NCI-H226 (cell line): ENCODE measurements around the gene HSD3B7.
"Not testable (repeated sequence)": the region's sequence is repeated elsewhere in the genome, so short reads cannot be mapped to it uniquely, and the experiment has no call there.

Experiments used
- DNase-seq: peaks from one replicate; pipeline ENCODE4 v3.0.0-alpha.2; 2015

HSD3B7 gene

DNA sequence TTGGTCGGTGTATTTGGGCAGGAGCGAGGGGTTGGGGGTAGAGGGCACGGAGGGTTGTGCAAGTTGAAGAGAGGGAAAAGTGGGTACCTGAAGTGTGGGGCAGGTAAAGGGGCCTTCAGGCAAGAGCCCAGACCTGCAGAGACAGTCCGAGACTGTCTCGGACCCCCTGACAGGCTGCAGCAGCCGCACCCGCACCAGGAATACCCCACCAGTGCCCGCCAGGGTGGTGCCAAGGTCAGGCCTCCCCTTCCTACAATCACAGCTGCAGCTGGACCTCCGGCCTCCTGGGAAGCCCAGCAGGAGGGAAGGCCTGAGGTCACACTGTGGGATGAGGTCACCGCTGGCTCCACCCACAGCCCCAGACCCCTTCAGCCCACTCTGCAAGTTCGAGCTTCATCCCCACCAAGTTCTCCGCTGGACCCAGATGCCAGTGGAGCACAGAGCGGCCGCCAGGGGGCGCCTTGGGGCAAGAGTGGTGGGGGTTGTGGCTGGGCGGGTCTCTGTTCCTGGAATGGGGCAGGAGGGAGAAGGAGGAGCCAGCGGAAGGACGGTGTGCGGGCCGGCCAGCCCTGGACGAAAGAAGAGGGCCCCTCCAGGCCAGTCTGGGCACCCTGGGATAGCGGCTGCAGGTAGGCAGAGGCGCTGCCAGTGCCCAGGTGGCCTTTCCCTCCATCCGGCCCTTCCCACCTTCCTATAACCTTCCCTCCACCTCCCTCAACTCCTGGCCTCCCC is at the start of gene HSD3B7:
Gene HSD3B7, plus strand, starts transcription at position 539 of the 732 bp plus-strand sequence. CDS start 452 bp downstream, outside the sequence.
- peak; percentile 68 for DNase-seq

DNA sequence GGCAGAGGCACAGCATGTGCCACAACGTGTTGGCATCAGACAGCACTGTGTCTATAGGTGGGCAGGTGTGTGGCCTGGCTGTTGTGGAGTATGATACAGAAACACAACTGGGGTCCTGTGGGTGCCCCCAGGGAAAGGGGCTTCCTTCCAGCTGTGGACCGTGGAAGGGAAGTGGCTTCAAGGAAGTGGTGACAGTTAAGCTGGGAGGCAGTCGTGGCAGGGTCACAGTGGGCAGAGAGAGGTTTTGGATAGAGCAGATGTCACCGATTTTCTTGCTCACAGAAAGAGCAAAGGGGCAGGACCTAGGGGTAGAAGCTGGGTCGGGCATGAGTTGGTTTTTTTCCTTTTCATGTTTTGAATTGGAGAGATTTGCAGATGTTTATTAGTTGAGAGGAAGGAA is 47.3 kb upstream of the HSD3B7 start:
- no peak for DNase-seq

DNA sequence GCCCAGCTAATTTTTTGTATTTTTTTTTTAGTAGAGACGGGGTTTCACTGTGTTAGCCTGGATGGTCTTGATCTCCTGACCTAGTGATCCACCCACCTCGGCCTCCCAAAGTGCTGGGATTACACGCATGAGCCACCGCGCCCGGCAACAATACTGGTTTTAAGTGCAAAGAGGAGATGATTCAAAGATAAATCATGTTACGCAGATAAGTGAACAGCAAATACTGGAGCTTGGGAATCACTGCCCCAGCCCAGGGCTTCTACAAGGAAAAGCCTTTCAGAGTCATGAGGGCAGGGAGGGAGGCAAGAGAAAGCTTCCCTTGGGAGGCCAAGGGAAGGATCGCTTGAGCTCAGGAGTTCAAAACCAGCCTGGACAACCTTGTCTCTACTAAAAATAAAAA is 45.4 kb upstream of the HSD3B7 start:
- DNase-seq: not testable (repeated sequence)

DNA sequence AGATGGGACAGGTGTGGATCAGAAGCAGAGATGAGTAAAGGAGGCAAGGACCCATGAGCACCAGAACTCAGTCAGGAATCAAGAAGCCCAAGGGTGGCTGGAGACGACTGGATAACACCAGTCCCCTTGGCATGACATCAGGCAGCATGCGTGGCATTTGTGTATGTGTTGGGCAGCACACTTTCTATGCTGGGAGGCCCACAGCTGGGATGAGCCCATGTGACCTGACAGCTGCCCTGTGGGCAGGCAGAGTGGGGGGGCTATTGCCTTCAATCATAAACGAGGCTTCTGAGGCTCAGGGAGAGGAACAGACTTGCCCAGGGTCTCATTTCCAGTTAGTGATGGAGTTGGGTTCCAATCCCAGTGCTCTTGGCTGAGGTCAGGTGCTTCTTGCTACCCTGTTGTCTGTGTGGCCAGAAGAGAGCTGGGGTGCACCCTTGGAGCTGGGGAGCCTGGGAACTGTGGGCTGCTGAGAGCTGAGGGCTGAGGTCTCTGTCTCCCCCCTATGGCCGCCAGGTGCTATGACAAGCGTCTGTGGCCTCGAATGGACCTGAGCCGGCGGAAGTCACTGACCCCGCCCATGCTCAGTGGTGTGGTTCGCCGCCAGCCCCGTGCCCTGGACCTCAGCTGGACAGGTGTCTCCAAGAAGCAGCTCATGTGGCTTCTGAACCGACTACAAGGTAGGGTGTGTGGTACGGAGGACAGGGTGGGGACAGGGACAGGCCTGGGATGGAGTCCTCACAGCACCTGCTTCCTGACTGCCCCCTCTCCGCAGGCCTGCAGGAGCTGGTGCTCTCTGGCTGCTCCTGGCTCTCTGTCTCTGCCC is 43.2 kb upstream of the HSD3B7 start:
- DNase-seq: peak; percentile 50

DNA sequence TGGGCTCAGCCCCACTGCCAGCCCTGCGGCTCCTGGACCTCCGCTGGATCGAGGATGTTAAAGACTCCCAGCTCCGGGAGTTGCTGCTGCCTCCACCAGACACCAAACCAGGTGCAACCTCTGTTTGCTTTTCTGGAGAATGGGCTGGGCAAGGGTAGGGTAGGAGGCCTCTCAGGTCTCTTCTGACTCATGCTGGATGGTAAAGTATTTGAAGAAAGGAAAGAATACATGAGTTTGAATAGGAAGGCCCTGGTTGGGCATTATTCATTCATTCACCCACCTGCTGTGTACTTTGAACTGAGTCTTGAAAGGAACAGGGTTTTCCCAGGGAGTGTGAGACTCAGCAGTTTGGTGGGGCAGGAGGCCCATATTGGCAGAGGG is 42.6 kb upstream of the HSD3B7 start:
- DNase-seq: no peak

DNA sequence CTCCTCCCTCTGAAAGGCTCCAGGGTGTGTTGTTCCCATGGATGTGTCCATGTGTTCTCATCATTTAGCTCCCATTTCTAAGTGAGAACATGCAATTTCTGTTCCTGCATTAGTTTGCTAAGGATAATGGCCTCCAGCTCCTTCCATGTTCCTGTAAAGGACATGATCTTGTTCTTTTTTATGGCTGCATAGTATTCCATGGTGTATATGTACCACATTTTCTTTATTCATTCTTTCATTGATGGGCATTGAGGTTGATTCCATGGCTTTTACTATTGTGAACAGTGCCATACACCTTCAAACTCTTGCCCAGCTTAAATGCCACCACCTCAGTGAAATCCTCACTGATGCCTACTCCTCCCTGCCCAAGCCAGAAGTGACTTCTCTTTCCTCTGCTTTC is 40.7 kb upstream of the HSD3B7 start:
- no peak for DNase-seq

DNA sequence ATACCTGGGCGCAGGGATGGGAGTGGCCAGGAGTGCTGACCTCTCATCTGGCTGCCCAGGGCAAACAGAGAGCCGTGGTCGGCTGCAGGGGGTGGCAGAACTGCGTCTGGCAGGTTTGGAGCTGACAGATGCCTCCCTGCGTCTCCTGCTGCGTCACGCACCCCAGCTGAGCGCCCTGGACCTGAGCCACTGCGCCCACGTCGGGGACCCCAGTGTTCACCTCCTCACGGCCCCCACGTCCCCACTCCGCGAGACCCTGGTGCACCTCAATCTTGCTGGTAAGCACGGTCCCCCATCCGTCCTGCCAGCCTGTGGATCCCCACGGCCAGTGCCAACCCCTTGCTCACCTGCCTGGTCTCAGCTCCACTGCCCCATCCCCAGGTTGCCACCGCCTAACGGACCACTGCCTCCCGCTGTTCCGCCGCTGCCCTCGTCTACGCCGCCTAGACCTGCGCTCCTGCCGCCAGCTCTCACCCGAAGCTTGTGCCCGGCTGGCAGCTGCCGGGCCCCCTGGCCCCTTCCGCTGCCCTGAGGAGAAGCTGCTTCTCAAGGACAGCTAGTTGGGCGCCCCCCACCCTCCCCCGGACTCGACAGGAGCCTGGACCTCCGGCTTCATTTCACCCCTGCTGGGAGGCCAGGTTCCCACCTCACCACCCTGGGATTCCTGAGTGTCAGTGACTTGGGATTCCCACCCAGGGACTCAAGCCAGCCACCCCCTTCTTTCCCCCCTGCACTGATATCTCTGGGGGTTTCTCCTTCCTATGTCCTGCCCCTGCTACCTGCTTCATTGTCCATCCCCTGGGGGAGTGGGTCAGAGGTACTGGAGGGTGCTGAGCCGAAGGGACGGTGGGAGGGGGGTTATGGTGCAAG is 38.1 kb upstream of the HSD3B7 start:
- no peak for DNase-seq

DNA sequence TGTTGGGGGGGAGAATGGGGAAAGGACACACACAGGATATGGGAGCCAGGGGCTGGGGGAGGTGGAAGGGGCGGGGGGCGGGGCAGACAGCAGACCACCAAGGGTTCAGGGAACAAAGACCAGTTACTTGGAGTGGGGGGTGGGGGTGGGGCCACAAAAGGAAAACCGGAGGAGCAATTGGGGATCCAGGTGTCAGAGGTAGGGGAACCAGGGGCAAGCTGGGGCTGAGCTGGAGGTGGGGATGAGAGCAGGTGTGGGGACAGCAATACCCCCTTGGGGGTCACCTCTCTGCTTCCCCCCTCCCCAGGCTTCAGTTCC is 37.5 kb upstream of the HSD3B7 start:
- no peak for DNase-seq

DNA sequence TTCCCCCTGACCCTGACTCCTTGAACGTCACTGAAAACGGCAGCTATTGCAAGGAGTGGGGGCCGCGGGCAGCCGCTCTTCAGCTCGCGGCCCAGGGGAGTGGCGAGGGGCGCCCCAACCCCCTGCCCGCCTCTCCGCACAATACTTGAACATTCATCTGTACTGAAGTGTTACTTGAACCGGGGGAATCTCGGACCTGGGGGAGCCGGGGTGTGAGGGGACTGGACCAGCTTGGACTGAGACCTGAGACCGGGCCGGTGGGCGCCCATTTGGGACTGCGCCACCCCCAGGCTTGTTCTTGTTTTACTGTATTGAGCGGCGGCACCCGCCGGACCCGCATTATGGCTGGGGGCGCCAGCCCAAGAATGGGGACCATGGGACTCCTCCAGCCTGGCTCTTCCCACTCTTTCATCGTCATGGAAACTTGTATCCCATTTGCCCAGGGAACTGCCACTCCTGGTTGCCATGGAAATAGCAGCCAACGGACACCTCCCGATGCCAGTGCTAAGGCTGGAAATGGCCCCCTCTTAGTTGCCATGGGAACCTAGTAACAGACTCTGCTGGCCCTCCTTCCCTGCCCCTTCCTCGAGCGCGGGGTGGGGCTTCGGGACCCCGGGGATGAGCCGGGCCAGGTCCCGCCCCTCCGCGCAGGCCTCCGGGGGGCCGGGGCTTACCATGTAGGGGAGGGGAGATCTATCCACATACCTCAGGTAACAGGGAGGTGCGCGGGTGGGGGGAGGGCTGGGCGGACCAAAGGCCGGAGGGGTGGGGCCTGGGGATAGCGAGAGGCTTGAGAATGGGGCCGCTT is 36.9 kb upstream of the HSD3B7 start:
- DNase-seq: peak; percentile 97

DNA sequence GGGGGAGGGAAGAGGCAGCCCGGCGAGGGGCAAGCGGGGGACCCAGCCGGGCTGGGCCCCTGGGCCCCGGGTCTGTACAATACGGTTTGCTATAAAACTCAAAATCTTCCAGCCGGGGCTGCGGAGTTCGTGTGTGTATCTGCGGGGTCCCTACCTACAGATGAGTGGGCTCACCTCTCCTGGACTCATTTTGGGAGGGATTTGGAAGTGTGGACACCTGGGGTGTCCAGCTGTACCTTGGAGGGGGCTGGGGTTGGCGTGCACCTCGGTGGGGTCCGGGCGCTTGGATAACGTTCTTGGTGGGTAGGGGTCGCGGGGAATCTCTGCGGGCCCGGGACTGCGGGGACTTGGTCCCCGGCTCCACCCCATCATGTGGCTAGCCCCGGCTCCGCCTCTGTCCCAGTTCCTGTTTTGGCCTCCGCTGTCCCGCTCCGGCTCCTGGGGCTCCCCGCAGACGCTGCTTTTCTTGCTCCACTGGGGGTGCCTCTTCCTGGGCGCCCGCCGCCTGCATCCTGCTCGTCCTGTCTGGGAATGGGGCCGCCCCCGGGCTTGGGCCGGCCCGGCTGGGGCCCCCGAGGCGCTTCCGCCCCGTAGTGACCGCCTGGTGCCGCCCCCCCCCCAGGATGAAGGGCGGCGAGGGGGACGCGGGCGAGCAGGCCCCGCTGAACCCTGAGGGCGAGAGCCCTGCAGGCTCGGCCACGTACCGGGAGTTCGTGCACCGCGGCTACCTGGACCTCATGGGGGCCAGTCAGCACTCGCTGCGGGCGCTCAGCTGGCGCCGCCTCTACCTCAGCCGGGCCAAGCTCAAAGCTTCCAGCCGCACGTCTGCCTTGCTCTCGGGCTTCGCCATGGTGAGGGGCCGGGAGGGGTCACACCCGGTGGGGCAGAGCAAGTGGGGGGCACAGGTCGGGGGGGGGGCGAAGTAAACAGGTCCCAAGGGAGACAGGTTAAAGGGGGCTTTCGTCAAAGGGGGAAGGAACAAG is 36.0 kb upstream of the HSD3B7 start, which contains the start of gene ORAI3:
Gene ORAI3, plus strand, starts transcription at position 402 of the 983 bp plus-strand sequence. Its CDS starts 222 bp downstream, at position 624.
- peak; percentile 77 for DNase-seq

DNA sequence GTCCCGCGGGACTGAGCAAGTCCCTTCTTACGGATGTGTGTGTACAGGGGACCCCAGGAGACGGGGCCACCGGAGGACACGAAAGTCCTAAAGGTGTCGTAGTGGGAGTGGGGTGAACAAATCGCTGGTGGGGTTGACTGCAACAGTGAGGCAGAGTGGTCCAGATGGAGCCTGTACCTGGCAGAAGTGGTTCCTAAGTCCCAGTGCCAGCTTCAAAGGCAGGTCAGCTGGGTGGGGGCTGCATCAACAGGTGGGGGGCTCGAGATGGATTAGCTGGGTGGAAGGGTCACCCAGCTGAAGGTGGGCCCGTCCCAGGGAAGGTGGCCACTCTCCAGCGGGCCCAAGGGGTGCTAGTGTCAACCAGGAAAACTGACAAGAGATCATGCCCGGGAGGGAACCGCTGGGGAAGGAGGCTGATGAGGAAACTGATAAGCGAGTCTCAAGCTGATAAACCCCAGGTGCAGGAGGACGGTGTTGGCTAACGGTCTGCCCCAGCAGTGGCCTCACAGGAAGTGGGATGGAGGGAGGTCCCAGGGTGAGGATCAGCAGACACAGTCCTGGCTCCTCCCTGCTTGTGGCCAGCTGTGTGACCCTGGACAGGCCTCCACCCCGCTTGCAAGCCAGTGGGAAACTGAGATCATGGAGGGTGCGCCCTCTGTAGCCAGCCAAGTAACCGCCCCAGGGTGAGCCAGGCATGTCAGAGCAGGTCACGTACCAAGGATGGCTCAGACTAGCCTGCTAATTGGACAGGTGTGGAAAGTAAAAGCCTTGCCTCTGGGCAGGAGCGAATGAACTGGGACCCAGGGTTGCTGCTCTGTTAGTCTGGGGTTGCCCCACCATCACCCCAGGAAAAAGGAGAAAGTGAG is 35.1 kb upstream of the HSD3B7 start:
- peak; percentile 90 for DNase-seq

DNA sequence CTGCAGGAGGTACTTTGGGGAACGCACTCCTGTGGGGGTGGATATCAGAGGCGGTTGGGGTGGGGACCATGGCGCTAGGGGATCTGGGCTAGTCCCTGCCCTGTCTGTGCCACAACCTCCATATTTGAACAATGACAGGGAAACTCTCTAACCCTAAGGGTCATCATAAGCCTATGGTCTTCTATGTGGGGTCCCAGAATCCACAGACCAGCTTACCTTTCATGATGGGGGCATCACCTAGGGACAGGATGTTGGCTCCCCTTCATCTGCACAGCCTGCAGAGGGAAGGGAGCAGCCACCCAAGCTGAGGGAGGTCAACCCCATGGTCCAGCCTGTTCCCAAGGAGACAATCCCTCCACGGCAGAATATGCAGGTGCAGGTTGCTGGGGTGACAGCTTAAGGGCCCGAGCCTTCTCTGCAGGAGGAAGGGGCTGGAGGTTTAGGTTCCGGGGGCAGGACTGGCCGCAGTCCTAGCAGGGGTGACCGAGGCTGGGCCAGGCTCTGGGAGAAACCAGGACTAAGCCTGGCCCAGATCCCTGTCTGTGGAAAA is 34.4 kb upstream of the HSD3B7 start:
- no peak for DNase-seq

DNA sequence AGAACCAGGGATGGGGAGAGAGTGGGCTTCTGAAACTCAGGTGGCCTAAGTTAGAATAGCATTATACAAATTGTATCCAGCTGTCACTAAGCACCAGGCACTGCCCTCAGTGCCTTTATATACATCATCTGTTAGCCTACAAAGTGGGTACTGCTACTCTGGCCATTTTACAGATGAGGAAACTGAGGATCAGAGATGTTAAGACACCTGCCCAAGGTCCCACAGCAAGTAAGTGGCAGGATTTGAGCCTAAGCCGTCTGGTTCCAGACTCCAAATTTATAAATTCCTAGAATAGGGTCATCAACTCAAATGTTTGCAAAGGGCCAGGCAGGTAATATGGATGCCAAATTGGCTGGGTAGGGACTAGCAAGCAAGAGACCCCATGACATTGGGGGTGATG is 33.8 kb upstream of the HSD3B7 start:
- no peak for DNase-seq

DNA sequence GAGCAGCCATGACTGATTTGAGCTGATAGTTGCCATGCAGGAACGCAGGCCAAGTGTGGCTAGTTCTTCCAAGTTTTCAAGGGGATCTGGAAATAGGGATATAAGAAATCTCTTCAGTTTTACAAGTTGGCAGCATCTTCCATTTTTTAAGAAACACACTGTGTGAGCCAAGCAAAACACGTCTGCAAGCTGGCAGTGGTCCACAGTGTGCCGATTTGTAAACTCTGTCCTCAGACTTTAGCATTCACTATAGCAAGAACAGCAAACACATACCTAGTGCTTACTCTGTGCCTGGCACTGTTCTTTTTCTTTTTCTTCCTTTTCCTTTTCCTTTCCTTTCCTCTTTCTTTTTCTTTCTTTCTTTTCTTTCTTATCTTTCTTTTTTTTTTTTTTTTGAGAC is 33.3 kb upstream of the HSD3B7 start:
- DNase-seq: no peak

DNA sequence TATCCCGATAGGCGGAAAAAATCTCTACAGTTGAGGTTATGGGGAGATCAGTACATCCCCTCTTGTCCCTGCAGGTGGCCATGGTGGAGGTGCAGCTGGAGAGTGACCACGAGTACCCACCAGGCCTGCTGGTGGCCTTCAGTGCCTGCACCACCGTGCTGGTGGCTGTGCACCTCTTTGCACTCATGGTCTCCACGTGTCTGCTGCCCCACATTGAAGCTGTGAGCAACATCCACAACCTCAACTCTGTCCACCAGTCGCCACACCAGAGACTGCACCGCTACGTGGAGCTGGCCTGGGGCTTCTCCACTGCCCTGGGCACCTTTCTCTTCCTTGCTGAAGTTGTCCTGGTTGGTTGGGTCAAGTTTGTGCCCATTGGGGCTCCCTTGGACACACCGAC is 31.9 kb upstream of the HSD3B7 start:
- DNase-seq: no peak

DNA sequence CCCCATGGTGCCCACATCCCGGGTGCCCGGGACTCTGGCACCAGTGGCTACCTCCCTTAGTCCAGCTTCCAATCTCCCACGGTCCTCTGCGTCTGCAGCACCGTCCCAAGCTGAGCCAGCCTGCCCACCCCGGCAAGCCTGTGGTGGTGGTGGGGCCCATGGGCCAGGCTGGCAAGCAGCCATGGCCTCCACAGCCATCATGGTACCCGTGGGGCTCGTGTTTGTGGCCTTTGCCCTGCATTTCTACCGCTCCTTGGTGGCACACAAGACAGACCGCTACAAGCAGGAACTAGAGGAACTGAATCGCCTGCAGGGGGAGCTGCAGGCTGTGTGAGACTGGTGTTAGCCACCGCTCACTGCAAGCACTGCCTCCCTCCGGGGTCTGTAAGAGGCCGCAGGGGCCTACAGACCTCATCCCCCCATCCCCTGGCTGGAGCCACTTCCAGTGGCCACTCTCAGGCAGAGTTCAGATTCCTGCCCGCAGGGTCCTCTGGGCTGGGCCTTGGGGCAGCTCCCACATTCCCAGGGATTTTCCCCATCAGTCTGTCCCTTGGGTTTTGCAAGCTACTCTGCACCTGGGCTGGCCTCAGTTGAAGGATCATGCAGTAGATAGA is 31.4 kb upstream of the HSD3B7 start:
- peak; percentile 34 for DNase-seq

DNA sequence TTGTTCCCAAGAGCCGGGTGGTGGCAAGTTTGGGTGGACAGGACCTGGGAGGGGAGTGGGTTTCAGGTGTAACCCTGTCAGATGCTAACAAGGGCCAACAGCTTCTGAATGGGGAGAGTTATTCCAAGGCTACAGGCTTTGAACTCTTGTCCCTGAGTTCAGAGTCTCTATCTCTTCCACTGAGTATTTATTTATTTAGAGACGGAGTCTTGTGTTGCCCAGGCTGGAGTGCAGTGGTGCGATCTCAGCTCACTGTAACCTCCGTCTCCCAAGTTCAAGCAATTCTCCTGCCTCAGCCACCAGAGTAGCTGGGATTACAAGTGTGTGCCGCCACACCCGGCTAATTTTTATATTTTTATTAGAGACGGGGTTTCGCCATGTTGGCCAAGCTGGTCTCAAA is 30.0 kb upstream of the HSD3B7 start:
- DNase-seq: no peak

DNA sequence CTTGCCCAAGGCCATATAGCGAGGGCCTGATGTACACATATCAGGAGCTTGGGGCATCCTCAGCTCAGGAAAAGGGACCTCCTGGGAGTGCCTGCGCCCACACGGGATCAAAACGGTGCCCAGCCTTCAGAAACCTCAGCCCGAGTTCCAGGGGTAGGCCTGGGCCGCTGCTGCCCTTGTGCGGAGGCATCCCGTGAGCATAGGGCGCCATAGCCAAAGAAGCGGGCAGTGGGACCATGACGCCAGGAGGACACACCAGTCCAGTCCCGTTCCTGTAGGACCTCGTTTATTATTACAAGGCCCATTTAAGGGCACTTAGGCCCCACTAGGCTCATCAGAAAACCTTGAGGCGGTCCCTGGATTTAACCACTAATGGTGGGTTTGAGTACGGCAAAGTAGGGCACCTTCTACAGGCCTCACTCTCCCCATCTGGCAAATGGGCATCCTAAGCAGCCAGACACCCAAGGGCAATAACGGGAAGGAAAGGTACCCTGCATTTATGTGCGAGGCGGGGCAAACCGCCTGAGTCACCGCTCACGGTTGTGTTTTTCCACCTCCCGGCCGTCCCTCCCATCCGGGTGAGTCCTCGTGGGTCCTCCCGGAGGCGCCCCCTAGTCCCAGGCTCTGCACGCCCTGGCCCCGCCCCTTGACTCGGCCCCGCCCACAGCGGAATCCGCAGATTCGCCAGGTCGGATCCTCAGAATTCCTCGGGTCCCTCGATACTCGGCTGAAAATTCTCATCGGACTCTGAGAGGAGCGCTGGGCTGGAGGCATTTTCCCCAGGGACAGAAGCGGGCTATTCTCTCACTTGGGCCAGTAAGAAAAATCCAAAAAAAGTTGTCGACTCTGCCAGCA is 28.2 kb upstream of the HSD3B7 start:
- DNase-seq: peak; percentile 90
